Measurements from ENCODE around the gene PRICKLE4. TPM values are rescaled to one million over a fixed set of nuclear protein-coding genes. Genes with fewer than 3 reads are reported as not detected.

The PRICKLE4 gene
- total and polyA plus RNA-seq, 2 of the 13 experiments (the other 11 are each of a cell fraction or from before 2014, with no cell fraction given) = 0.92 to 1.2 TPM

DNA sequence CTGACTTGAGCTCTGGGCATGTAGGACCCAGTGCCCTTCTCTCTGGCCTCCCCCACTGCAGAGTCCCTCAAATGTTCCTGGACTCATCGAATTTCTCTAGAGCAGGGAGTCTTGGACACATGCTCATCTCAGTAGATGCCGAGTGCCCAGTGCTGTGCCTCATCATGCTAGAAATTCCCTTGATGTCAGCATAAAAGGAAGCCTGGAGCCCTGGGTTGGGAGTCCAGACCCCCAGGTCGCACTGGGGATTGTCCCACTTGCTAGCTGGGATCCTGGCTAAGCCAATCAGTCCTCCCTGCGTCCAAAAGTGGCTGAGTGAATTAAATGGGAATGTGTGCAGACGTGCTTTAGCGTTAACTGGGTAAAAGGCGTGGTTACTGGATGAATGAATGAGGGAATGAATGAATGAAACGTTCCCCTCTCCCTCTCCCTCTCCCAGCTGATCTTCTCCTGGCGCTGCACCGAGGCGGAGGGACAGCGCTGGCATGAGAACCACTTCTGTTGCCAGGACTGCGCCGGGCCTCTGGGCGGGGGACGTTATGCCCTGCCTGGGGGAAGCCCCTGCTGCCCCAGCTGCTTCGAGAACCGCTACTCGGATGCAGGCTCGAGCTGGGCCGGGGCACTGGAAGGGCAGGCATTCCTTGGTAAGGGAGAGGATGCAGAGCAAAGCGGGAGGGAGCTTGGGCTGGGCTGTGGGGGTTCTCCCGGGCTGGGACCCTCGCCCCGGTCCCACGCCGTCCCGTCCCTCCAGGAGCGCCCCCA is 5.3 kb downstream of the PRICKLE4 start (continued):
- TF ChIP-seq, protein P1, sequence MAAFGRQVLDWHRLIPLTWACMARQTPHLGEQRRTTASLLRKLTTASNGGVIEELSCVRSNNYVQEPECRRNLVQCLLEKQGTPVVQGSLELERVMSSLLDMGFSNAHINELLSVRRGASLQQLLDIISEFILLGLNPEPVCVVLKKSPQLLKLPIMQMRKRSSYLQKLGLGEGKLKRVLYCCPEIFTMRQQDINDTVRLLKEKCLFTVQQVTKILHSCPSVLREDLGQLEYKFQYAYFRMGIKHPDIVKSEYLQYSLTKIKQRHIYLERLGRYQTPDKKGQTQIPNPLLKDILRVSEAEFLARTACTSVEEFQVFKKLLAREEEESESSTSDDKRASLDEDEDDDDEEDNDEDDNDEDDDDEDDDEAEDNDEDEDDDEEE (CRISPR knock-in tag; IDR thresholded peaks at IDR 0.05) = no peak
- TF ChIP-seq XBP1 (CRISPR knock-in tag; IDR thresholded peaks at IDR 0.05) = no peak
- no peak for TF ChIP-seq TBX3 (IDR thresholded peaks at IDR 0.05; ENCODE audit: borderline replicate concordance)
- TF ChIP-seq, protein P2, sequence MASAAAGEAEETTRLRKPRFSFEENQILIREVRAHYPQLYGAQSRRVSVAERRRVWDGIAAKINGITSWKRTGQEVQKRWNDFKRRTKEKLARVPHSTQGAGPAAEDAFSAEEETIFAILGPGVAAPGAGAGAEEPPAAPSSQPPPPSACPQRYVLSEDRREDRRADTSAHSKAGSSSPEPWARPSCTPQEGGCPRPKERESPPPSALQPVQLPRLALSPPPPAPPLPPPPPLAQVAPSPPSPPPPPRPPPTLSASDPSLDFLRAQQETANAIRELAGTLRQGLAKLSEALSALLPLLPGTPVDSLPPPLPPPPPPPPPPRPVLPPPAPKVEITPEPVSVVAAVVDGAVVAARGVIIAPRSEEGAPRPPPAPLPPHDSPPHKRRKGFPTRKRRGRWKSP (CRISPR knock-in tag; IDR thresholded peaks at IDR 0.05) = 0 out of 2 replicates have a peak, but pooled peaks have one; percentile 1

DNA sequence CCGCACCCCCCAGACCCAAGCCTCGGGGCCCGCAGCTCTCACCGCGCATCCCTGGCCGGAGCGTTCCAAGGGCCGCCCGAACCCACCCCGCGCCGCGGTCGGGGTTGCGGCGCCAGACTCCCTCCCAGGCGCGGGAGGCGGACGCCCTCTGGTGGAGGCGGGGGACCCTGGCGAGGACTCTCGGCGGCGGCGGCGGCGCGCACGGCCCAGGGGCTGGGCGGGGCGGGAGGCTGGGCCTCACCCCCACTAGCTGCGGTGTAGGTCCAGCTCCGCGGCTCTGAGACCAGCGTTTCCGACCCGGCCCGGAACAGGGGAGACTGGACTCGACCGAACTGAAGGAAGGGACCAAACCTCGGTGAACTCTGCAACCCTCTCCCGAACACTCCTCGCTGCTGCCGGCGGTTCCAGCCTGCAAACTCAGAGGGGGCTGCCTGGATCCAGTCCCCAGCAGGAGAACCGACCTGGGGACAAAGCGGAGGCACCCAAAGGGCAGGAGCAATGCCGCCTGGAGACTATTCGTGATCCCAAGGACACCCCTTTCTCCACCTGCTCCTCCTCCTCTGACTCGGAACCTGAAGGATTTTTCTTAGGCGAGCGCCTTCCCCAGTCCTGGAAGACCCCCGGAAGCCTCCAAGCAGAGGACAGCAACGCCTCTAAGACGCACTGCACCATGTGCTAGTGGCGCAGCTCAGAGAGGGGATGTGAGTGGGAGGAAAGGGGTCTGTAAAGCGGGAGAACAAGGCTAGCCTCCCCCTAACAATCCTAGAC is 6.1 kb downstream of the PRICKLE4 start:
- peak; percentile 76 for DNase-seq (ENCODE audit: low spot score)
- H4K20me1 ChIP-seq (ENCODE audit: insufficient read depth, low read length) = no peaks in the 10 kb centered on the region
- no peaks in the 10 kb centered on the region; a peak in 2 of 5 replicates for H3K27me3 ChIP-seq (ENCODE audit: control insufficient read depth in 1 of 2, insufficient read depth in 2 of 2, low read length in 2 of 2)
- in situ Hi-C loops (cut with HindIII; ENCODE audit: extremely low pct_ligation_motif_present, low pct_unique_long_range_greater_than_20kb) (loop anchor here (5.0 to 25.0 kb wide), 3 partner anchors 136 to 426 kb away; partner anchors contain the start of genes BYSL, MED20 and MRPS10), intact Hi-C loops (cut with micrococcal nuclease; ENCODE audit: unreplicated experiment) (loop anchor here (1.0 to 5.0 kb wide), 4 partner anchors 134 to 419 kb away; partner anchors contain the start of genes BYSL and MED20)
- peak overlapping the region; percentile 99 for H3K9ac ChIP-seq (ENCODE audit: insufficient read depth, low read depth, low read length)
- peak overlapping the region; percentile 33 for H2AFZ ChIP-seq (ENCODE audit: low read length)
- ChIA-PET CTCF (ENCODE audit: low intra/inter-chr PET ratio, low total read pairs) (interaction anchor here (1.1 to 3.1 kb wide), 6 partner anchors 11 to 419 kb away, joined by 5 to 29 read pairs (median 11); partner anchors contain the start of genes BYSL, MED20 and TFEB), POLR2A (interaction anchor here (0.7 to 3.5 kb wide), 19 partner anchors 11 to 466 kb away, joined by 3 to 60 read pairs (median 5); partner anchors contain the start of genes BYSL, MED20, PGC and TAF8)
- FAIRE-seq = no peak
- H3K4me1 ChIP-seq (ENCODE audit: insufficient read depth, low read length) = peaks cover 30% of the 10 kb centered on the region
- H3K9me3 ChIP-seq (ENCODE audit: low read length) = no peaks in the 10 kb centered on the region
- BruUV-seq (replicated peaks) = TSS peak; percentile 74
- WGBS (ENCODE audit: low lambda C conversion rate) = 0% methylated on average over 39 of the region's 58 CpGs
- H3K4me3 ChIP-seq (replicated peaks in 1 of 3; ENCODE audit: insufficient read depth in 1 of 3, low read depth in 2 of 3, low read length in 3 of 3) = peak overlapping the region; percentile 65 to 99 (median 99)
- ATAC-seq = peak; percentile 91
- H3K36me3 ChIP-seq (replicated peaks in 1 of 2; ENCODE audit: control insufficient read depth in 1 of 2, insufficient read depth in 2 of 2, low read length in 2 of 2) = peaks cover 10 to 25% of the 10 kb centered on the region in 2 experiments
- peak overlapping the region; percentile 94 for H3K27ac ChIP-seq (ENCODE audit: extremely low read length, insufficient read depth, low read length)
- peak overlapping the region; percentile 97 for H3K4me2 ChIP-seq (ENCODE audit: low read depth, low read length)
- peaks cover 20% of the 10 kb centered on the region for H3K79me2 ChIP-seq (ENCODE audit: insufficient read depth, low read length)
- no peak for TF ChIP-seq ELF4 (CRISPR knock-in tag; IDR thresholded peaks at IDR 0.05; ENCODE audit: borderline replicate concordance)
- no peak; the same call in 1 of the 2 replicates for TF ChIP-seq ZFYVE20 (CRISPR knock-in tag; IDR thresholded peaks at IDR 0.05; ENCODE audit: borderline replicate concordance, low read depth)
- TF ChIP-seq, protein P3, sequence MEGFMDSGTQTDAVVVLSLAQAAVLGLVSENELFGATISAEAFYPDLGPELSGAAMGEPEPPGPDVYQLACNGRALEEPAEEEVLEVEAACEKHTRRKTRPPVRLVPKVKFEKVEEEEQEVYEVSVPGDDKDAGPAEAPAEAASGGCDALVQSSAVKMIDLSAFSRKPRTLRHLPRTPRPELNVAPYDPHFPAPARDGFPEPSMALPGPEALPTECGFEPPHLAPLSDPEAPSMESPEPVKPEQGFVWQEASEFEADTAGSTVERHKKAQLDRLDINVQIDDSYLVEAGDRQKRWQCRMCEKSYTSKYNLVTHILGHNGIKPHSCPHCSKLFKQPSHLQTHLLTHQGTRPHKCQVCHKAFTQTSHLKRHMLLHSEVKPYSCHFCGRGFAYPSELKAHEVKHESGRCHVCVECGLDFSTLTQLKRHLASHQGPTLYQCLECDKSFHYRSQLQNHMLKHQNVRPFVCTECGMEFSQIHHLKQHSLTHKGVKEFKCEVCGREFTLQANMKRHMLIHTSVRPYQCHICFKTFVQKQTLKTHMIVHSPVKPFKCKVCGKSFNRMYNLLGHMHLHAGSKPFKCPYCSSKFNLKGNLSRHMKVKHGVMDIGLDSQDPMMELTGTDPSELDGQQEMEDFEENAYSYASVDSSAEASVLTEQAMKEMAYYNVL (CRISPR knock-in tag; IDR thresholded peaks at IDR 0.05; ENCODE audit: borderline replicate concordance) = no peak
- TF ChIP-seq, protein P4, sequence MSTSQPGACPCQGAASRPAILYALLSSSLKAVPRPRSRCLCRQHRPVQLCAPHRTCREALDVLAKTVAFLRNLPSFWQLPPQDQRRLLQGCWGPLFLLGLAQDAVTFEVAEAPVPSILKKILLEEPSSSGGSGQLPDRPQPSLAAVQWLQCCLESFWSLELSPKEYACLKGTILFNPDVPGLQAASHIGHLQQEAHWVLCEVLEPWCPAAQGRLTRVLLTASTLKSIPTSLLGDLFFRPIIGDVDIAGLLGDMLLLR (CRISPR knock-in tag; IDR thresholded peaks at IDR 0.05) = peak; percentile 78; the same call in 1 of the 2 replicates
- no peak for TF ChIP-seq ZNF672 (CRISPR knock-in tag; IDR thresholded peaks at IDR 0.05)
- TF ChIP-seq FOXJ3 (CRISPR knock-in tag; IDR thresholded peaks at IDR 0.05; ENCODE audit: borderline replicate concordance) = no peak
- TF ChIP-seq ZNF749 (CRISPR knock-in tag; IDR thresholded peaks at IDR 0.05; ENCODE audit: borderline replicate concordance) = no peak
- no peak for TF ChIP-seq PITX1 (CRISPR knock-in tag; IDR thresholded peaks at IDR 0.05)
- no peak for TF ChIP-seq ZNF143 (CRISPR knock-in tag; IDR thresholded peaks at IDR 0.05)
- no peak for TF ChIP-seq ZNF615 (CRISPR knock-in tag; IDR thresholded peaks at IDR 0.05; ENCODE audit: borderline replicate concordance)
- TF ChIP-seq SRY (CRISPR knock-in tag; IDR thresholded peaks at IDR 0.05) = peak; percentile 7; the same call in 1 of the 2 replicates

Measured in HepG2 (cell line).